ENCODE results near the gene RILPL2.

DNA sequence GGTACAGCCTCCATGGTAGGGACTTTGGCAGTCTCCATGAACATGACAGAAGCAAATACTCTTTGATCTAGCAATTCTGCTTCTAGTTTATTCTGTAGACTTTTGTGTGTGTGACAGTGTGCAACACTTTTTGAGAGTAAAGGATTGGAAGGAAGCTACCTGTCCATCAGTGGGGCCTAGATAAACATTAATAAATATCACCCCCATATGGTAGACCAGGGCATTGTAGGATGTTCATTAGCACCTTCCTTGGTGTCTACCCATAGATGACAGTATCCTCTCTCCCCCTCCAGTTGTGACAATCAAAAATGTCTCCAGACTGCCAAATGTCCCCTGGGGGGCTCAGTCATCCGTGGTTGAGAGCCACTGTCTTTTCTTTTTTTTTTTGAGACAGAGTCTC, 32.3 kb upstream of the RILPL2 start:
- TF ChIP-seq, protein P1, sequence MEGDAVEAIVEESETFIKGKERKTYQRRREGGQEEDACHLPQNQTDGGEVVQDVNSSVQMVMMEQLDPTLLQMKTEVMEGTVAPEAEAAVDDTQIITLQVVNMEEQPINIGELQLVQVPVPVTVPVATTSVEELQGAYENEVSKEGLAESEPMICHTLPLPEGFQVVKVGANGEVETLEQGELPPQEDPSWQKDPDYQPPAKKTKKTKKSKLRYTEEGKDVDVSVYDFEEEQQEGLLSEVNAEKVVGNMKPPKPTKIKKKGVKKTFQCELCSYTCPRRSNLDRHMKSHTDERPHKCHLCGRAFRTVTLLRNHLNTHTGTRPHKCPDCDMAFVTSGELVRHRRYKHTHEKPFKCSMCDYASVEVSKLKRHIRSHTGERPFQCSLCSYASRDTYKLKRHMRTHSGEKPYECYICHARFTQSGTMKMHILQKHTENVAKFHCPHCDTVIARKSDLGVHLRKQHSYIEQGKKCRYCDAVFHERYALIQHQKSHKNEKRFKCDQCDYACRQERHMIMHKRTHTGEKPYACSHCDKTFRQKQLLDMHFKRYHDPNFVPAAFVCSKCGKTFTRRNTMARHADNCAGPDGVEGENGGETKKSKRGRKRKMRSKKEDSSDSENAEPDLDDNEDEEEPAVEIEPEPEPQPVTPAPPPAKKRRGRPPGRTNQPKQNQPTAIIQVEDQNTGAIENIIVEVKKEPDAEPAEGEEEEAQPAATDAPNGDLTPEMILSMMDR (conservative IDR thresholded peaks at IDR 0.05), result no peak; the same call in 1 of the 2 replicates
- TF ChIP-seq EZH2 (IDR thresholded peaks at IDR 0.05; ENCODE audit: low read depth), result no peak
